ENCODE measurements around the gene LTBP3. TPM values are rescaled to one million over a fixed set of nuclear protein-coding genes. Genes with fewer than 3 reads are reported as not detected.
A peak's percentile ranks its signal among the peaks of the same experiment; 100 is the strongest.

LTBP3 gene
- total and polyA plus RNA-seq, 2 of the 13 experiments (the other 11 are each of a cell fraction or from before 2014, with no cell fraction given): 12.2 to 68.1 TPM

GRCh38 chr11:65498977-65499712, 59.0 kb downstream of the LTBP3 start, which contains the start of gene MALAT1 (continued):
- TF ChIP-seq CHD4 (IDR thresholded peaks at IDR 0.05; ENCODE audit: borderline replicate concordance, low read length) (no peak), ZNF660 (CRISPR knock-in tag; IDR thresholded peaks at IDR 0.05; ENCODE audit: borderline replicate concordance, low read depth) (no peak), PLRG1 (conservative IDR thresholded peaks at IDR 0.05) (no peak), JDP2 (CRISPR knock-in tag; IDR thresholded peaks at IDR 0.05; ENCODE audit: borderline replicate concordance) (no peak; the same call in 1 of the 2 replicates), TCF12 (IDR thresholded peaks at IDR 0.05) (no peak), TCF12 (CRISPR knock-in tag; IDR thresholded peaks at IDR 0.05) (no peak), EZH2 (conservative IDR thresholded peaks at IDR 0.05; ENCODE audit: low read depth, low read length) (no peak), MTF2 (CRISPR knock-in tag; IDR thresholded peaks at IDR 0.05; ENCODE audit: borderline replicate concordance) (no peak), ZNF768 (CRISPR knock-in tag; IDR thresholded peaks at IDR 0.05) (peak; percentile 56; the same call in 1 of the 2 replicates), SRF (IDR thresholded peaks at IDR 0.05; ENCODE audit: low read depth, low read length) (peak; percentile 18; the same call in 1 of the 2 replicates), SATB2 (CRISPR knock-in tag; IDR thresholded peaks at IDR 0.05) (no peak), ZNF260 (CRISPR knock-in tag; IDR thresholded peaks at IDR 0.05; ENCODE audit: borderline replicate concordance, low read depth) (no peak), MTF1 (CRISPR knock-in tag; IDR thresholded peaks at IDR 0.05) (0 out of 2 replicates have a peak, but pooled peaks have one; percentile 11), SP140L (CRISPR knock-in tag; IDR thresholded peaks at IDR 0.05; ENCODE audit: borderline replicate concordance) (no peak; the same call in 1 of the 2 replicates), ZNF598 (CRISPR knock-in tag; IDR thresholded peaks at IDR 0.05; ENCODE audit: borderline replicate concordance) (no peak), NFYC (CRISPR knock-in tag; IDR thresholded peaks at IDR 0.05) (0 out of 2 replicates have a peak, but pooled peaks have one; percentile 30), HES4 (CRISPR knock-in tag; IDR thresholded peaks at IDR 0.05; ENCODE audit: borderline replicate concordance) (no peak), ZNF383 (CRISPR knock-in tag; IDR thresholded peaks at IDR 0.05; ENCODE audit: borderline replicate concordance) (no peak), MXI1 (IDR thresholded peaks at IDR 0.05; ENCODE audit: borderline replicate concordance, low read depth, low read length) (peak; percentile 71; the same call in 1 of the 3 replicates), ZNF530 (CRISPR knock-in tag; IDR thresholded peaks at IDR 0.05; ENCODE audit: low read depth) (no peak), HNF4A (CRISPR knock-in tag; IDR thresholded peaks at IDR 0.05) (no peak), BATF2 (CRISPR knock-in tag; IDR thresholded peaks at IDR 0.05) (no peak), CSRNP2 (CRISPR knock-in tag; conservative IDR thresholded peaks at IDR 0.05; ENCODE audit: low read depth) (no peak), MIER3 (CRISPR knock-in tag; IDR thresholded peaks at IDR 0.05; ENCODE audit: borderline replicate concordance) (peak; percentile 81; the same call in 1 of the 2 replicates), MED1 (CRISPR knock-in tag; IDR thresholded peaks at IDR 0.05) (peak; percentile 91), MIER2 (CRISPR knock-in tag; IDR thresholded peaks at IDR 0.05) (0 out of 2 replicates have a peak, but pooled peaks have one; percentile 44)
- TF ChIP-seq, protein P1, sequence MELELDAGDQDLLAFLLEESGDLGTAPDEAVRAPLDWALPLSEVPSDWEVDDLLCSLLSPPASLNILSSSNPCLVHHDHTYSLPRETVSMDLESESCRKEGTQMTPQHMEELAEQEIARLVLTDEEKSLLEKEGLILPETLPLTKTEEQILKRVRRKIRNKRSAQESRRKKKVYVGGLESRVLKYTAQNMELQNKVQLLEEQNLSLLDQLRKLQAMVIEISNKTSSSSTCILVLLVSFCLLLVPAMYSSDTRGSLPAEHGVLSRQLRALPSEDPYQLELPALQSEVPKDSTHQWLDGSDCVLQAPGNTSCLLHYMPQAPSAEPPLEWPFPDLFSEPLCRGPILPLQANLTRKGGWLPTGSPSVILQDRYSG (CRISPR knock-in tag; IDR thresholded peaks at IDR 0.05): no peak
- TF ChIP-seq, protein P2, sequence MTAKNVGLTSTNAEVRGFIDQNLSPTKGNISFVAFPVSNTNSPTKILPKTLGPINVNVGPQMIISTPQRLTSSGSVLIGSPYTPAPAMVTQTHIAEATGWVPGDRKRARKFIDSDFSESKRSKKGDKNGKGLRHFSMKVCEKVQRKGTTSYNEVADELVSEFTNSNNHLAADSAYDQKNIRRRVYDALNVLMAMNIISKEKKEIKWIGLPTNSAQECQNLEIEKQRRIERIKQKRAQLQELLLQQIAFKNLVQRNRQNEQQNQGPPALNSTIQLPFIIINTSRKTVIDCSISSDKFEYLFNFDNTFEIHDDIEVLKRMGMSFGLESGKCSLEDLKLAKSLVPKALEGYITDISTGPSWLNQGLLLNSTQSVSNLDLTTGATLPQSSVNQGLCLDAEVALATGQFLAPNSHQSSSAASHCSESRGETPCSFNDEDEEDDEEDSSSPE (CRISPR knock-in tag; IDR thresholded peaks at IDR 0.05): peak; percentile 80; the same call in 1 of the 2 replicates
